Prostate gland (tissue), 2 donors: Measurements from ENCODE around the gene KIAA1755. TPM values are rescaled to one million over a fixed set of nuclear protein-coding genes. Genes with fewer than 3 reads are reported as not detected.

Source experiments
- DNase-seq: peaks from one replicate; pipeline ENCODE4 v3.0.0-alpha.2; 2019; ENCODE audit warnings: low spot score
- H3K27ac ChIP-seq, 2 donors: fragments of 200-600 bp; sonication (generic); 2 replicates each; pipeline ENCODE4 v1.5.1; 2017 to 2019
- H3K27me3 ChIP-seq: fragments of 200-600 bp; sonication (generic); replicated peaks from 2 replicates; pipeline ENCODE4 v1.5.1; 2019; ENCODE audit not compliant: insufficient read depth
- H3K36me3 ChIP-seq, 2 donors: fragments of 200-600 bp; sonication (generic); 1 replicate in 1 of 2; 2 replicates in 1 of 2; pipeline versions ENCODE4 v1.5.1 to v1.8.1; 2017 to 2019
- H3K4me1 ChIP-seq: fragments of 200-600 bp; sonication (generic); replicated peaks from 2 replicates; pipeline ENCODE4 v1.5.1; 2019
- H3K4me3 ChIP-seq, 2 donors: fragments of 200-600 bp; sonication (generic); 2 replicates each; pipeline ENCODE4 v1.5.1; 2017 to 2019
- H3K9me3 ChIP-seq: fragments of 200-600 bp; sonication (generic); 2 replicates; pipeline ENCODE4 v1.5.1; 2017
- CTCF ChIP-seq, 4 experiments: fragments of 200-600 bp in 2 of 4; fragments of 450-650 bp in 2 of 4; sonication (generic) in 2 of 4; IDR thresholded peaks; 1 replicate in 3 of 4; 2 replicates in 1 of 4; pipeline ENCODE4 v1.5.1; 2016 to 2019; ENCODE audit warnings: antibody characterized with exemption in 4 of 4, mild to moderate bottlenecking in 2 of 4, moderate library complexity in 2 of 4
- POLR2A ChIP-seq: fragments of 450-650 bp; IDR thresholded peaks from one replicate; pipeline ENCODE4 v1.6.1; 2016; ENCODE audit warnings: antibody characterized with exemption, mild to moderate bottlenecking
- POLR2AphosphoS5 ChIP-seq: sonication (generic); formaldehyde crosslinking; IDR thresholded peaks from one replicate; pipeline ENCODE4 v1.6.1; 2017; ENCODE audit warnings: antibody characterized with exemption
- WGBS: methylation state at CpG from one replicate; pipeline ENCODE4 v1.1.5; 2018; 5-methylcytosine and 5-hydroxymethylcytosine counted together
- intact Hi-C: fragments of 100-400 bp; cut with DNase I; formaldehyde crosslinking; loops from one replicate; pipeline ENCODE4 v1.14.2; 2022
- total RNA-seq, 2 donors: library from RNA; depleted of rRNA; stranded (reverse); fragments of >200 nt; gene quantifications; one replicate each; pipeline ENCODE4 v1.1.0, GENCODE V29; 2016

KIAA1755 gene
- 10 to 100 TPM in 1 of 2 donors, 1 to 10 TPM in 1; 5.0 to 10.8 TPM for total RNA-seq

- intact Hi-C loops, result no loop called here
- no peaks in the 10 kb centered on the region for H3K4me1 ChIP-seq
- TF ChIP-seq CTCF (IDR thresholded peaks at IDR 0.05) (no peak), POLR2A (no peak), POLR2AphosphoS5 (no peak)
- no peaks in the 10 kb centered on the region for H3K9me3 ChIP-seq
- 4% methylated on average over 43 of the region's 65 CpGs for WGBS
- no peak for DNase-seq
- peak within 1 kb of the TSS; percentile 75 to 84 for H3K27ac ChIP-seq
- H3K27me3 ChIP-seq, result no peaks in the 10 kb centered on the region
- H3K4me3 ChIP-seq, result peak within 1 kb of the TSS; percentile 32 to 33
- no peaks in the 10 kb centered on the region for H3K36me3 ChIP-seq
Observed at GRCh38 chr20:38260378-38261053, at the start of gene KIAA1755. Gene KIAA1755 (minus strand): TSS chr20:38260735. CDS start chr20:38260500, 235 bp downstream.

- TF ChIP-seq POLR2AphosphoS5 (no peak), POLR2A (no peak), CTCF (IDR thresholded peaks at IDR 0.05) (no peak)
- 58% methylated on average over 1 of the region's 1 CpG for WGBS
- intact Hi-C loops, result no loop called here
Observed at GRCh38 chr20:38308447-38308846, 47.9 kb upstream of the KIAA1755 start.

GRCh38 chr20:38308047-38308438 lies 47.5 kb upstream of the KIAA1755 start:
- H3K4me3 ChIP-seq, result no peak overlapping the region
- TF ChIP-seq POLR2AphosphoS5, result no peak
- TF ChIP-seq POLR2A, result no peak
- TF ChIP-seq CTCF (IDR thresholded peaks at IDR 0.05), result no peak
- H3K4me1 ChIP-seq, result no peaks in the 10 kb centered on the region
- DNase-seq, result no peak
- intact Hi-C loops, result no loop called here
- H3K36me3 ChIP-seq, result no peaks in the 10 kb centered on the region
- no peak overlapping the region for H3K27ac ChIP-seq
- H3K27me3 ChIP-seq, result no peaks in the 10 kb centered on the region
- no peaks in the 10 kb centered on the region for H3K9me3 ChIP-seq
- WGBS, result 55% methylated on average over 4 of the region's 4 CpGs

More at GRCh38 chr20:38308447-38308846, 47.9 kb upstream of the KIAA1755 start:
- H3K27ac ChIP-seq, result no peak overlapping the region
- H3K36me3 ChIP-seq, result no peaks in the 10 kb centered on the region
- no peaks in the 10 kb centered on the region for H3K27me3 ChIP-seq
- H3K4me1 ChIP-seq, result no peaks in the 10 kb centered on the region
- H3K4me3 ChIP-seq, result no peak overlapping the region
- DNase-seq, result no peak
- H3K9me3 ChIP-seq, result no peaks in the 10 kb centered on the region

- H3K27me3 ChIP-seq, result no peaks in the 10 kb centered on the region
- no peak overlapping the region for H3K4me3 ChIP-seq
- intact Hi-C loops, result no loop called here
- DNase-seq, result no peak
- H3K36me3 ChIP-seq, result no peaks in the 10 kb centered on the region
- no peaks in the 10 kb centered on the region for H3K4me1 ChIP-seq
- no peak overlapping the region for H3K27ac ChIP-seq
- no peaks in the 10 kb centered on the region for H3K9me3 ChIP-seq
- WGBS, result 87% methylated on average over 8 of the region's 8 CpGs
- no peak for TF ChIP-seq POLR2A
- TF ChIP-seq POLR2AphosphoS5, result no peak
- TF ChIP-seq CTCF (IDR thresholded peaks at IDR 0.05), result no peak
Observed at GRCh38 chr20:38307371-38308046, 47.0 kb upstream of the KIAA1755 start.
